Activated CD4-positive, CD25-positive, alpha-beta regulatory T cell treated with anti-CD3 and anti-CD28 coated beads, Interleukin-2, amount 50 U/mL, for 24 hours (primary cell): ENCODE measurements around the gene TAGLN.
"Not testable (repeated sequence)": the region's sequence is repeated elsewhere in the genome, so short reads cannot be mapped to it uniquely, and the experiment has no call there.

Experiments
- ATAC-seq, 2 donors: fragments of 150-1000 bp; cut with Tn5 transposase; one replicate each; pipeline ENCODE4 v1.10.0; 2021; ENCODE audit warnings: mild to moderate bottlenecking in 1 of 2, moderate library complexity in 1 of 2

The TAGLN gene

DNA sequence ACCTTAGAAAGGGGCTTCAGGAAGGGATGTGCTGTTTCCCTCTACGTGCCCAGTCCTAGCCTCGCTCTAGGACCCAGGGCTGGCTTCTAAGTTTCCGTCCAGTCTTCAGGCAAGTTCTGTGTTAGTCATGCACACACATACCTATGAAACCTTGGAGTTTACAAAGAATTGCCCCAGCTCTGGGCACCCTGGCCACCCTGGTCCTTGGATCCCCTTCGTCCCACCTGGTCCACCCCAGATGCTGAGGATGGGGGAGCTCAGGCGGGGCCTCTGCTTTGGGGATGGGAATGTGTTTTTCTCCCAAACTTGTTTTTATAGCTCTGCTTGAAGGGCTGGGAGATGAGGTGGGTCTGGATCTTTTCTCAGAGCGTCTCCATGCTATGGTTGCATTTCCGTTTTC is 2.2 kb upstream of the TAGLN start:
- no peak for ATAC-seq

DNA sequence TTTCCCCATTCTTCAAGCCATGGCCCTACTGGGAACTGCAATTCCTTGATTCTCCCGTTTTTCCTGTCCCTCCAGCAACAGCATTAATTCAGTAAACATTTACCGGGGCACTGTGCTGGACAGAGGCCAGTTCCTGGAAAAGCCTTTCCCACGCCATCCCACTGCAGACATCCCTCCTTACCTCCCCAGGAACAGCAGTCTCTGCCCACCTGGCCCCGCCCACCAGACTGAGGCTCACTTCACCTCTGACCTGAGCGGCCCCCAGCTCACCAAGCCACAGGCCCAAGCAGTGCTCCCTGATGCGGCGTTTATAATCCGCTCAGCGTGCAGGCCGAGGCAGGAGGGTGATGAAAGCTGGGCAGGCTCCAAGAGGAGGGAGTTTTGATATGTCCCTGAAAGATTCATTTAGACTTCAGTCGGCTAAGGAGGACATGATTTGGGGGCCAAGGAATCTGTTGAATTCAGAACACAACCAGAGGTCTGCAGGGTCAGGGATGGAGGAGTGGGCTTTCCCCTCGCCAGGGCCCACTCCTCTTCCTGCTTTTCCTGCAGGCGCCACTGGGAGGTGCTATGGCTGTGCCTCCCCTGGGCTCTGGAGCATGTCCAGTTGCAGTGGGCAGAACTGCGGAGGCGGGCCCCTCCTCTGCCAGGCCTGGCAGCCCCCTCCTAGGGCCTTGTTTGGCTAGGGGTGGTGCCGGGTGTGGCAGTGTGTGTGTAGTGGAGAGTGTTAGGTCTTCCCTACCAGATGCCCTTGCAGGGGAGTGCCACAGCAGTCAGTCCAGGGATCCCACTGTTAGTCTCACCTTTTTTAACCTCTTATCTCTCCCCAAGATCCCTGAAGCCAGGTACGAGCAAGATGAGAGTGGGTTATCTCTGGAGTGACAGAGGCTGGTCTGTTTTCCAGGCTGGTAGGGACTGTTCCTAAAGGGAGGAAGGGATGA is 1.4 kb upstream of the TAGLN start:
- ATAC-seq, result no peak

DNA sequence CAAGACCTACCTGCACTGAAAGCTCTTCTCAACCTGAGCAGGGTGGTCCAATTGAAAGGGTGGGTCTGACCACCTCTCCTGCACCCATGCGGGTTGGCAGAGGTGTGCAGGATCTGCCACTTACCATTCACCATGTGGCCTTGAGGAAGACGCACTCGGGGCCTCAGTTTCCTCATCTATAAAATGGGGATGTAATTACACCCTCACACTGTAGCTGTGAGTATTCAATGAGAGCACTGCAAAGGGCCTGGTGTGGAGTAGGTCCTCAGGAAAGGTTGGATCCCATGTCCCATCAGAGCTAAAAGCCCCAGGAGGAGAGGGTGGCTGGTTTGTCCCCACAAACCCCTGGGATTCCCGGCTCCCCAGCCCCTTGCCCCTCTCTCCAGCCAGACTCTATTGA is 557 bp upstream of the TAGLN start:
- no peak for ATAC-seq

DNA sequence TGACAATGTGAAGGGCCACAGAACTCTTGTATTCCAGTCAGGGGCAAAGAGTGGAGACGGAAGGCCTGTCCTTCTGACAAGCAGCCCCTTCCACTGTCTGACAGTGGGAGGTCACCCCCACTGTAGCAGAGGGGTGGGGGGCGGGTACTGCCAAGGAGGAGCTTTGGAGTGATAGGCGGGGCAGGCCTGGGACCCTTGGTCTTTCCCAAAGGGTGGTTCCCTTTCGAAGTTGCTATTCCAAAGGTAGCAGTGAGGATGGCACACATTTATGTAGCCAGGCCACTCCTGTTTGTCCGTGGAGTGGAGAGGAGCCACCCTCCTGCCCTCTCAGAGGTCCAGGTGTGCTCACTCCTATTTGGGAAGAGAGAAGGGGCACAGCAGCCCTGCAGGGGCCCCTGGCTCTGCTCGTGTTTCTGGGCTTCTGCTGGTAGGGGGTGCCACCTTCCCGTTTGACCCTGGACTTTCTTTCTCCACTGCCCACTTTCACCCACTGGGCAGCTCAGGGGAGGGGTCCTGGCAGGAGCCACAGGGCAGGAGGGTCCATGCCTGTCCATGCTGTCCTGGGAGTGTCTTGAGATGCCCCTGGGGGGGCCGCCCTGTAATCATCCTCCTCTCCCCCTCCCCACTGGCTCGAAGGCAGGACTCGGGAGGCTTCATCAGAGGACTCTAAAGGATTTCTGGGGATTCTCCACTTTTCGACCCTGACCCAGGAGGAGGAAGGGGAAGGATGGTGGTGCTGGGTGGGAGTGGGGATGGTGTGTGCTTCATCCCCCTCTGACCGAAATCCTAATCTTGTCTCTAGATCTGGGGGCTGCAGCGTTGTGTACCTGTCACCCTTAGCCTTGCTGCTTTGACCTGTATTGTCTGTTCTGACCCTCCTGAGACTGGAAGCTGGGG is 994 bp downstream of the TAGLN start:
- ATAC-seq, result no peak

DNA sequence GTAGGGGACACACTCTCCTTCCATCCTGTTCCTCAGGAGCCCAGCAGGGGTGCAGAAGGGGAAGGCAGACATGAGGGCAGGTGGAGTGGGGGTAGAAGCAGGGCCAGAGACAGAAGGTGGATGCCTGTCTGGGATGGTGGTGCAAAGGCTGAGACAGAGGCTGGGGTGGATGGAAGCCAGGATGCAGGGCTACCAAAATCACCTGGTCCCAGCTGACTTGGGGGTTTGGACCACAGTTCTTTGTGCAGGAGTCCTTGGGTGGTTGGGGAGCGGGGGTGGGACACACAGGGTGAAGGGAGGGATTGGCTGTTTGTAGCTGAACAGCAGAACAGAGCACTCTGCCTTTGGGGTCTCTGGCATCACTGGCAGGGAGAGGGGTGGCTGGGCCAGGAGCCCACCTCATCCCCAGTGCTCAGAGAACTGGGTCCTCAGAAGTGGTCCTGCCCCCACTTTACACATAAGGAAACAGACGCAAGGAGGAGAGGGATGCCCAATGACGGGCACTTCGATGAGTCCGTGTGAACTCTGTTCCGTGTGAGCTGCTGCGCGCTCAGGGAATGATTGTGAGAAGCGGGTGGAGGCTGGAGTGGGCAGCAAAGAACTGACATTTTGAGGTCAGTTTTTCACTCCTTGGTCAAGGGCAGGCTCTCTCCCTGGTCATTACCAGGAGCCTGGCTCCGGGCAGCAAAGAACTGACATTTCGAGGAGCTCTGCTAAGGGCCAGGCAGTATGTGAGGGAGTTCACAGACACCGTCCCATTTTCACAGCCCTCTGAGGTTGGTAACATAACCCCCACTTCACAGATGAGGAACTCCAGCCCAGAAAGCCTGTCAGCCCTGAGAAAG is 1.9 kb downstream of the TAGLN start:
- no peak for ATAC-seq

DNA sequence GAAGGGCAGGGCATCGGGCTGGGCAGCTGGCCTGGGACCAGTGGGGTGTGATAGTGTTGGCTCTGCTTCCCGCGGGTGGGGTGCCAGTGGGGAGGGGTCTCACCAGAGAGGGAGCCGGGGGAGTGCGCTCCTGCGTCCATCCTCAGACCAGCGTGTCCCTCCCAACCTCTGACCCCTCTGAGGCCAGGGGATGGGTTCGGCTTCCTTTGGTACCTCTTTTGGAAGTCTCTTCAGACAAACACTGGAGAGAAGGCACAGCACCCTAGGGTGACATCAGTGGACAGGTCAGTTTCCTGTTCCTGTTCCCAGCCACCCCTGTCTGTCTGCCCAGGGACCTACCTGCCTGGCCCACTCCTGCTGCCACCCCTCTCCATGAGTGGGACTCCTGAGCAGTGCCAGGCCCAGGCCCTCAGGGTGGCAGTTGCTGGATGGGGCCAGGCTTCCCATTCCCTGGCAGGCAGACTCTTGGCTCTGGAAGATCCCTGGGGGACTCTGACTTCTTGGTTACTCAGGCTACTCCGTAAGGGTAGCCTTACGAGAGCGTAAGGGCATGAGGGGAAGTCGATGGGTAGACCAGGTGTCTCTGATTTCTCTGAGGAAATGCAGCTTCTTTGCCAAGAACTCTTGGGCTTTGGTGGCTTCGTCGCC is 2.6 kb downstream of the TAGLN start:
- no peak for ATAC-seq

DNA sequence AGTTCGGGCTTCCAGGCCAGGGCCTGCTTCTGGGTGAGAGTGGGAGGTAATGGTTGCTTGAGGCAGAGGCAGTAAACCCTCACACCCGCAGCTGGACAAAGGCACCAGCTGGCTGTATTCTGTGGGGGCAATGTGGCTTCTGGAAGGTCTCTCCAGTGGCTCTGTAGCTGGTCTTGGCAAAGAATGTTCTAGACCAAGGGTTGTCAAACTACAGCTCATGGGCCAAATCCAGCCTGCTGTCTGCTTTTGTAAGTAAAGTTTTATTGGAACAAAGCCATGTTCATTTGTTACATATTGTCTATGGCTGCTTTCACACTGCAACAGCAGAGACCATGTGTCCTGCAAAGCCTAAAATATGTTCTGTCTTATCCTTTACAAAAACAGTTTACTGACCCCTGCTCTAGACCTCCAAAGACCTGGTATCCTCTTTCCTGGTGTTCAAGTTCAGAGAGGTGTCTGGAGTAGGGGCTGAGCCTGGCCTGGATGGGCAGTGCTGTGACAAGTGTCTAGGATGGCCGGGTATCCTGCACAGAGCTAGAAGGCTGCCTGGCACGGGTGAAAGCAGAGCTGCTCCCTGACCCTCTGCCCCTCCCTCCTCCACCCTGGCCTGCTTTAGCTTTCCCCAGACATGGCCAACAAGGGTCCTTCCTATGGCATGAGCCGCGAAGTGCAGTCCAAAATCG is 3.4 kb downstream of the TAGLN start:
- no peak for ATAC-seq

DNA sequence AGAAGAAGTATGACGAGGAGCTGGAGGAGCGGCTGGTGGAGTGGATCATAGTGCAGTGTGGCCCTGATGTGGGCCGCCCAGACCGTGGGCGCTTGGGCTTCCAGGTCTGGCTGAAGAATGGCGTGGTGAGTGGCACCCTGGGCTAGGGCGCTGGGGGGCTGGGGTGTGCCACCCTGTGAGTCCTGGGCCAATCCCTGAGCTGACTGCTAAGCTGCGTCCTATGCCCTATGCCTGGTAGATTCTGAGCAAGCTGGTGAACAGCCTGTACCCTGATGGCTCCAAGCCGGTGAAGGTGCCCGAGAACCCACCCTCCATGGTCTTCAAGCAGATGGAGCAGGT is 3.9 kb downstream of the TAGLN start:
- no peak for ATAC-seq

DNA sequence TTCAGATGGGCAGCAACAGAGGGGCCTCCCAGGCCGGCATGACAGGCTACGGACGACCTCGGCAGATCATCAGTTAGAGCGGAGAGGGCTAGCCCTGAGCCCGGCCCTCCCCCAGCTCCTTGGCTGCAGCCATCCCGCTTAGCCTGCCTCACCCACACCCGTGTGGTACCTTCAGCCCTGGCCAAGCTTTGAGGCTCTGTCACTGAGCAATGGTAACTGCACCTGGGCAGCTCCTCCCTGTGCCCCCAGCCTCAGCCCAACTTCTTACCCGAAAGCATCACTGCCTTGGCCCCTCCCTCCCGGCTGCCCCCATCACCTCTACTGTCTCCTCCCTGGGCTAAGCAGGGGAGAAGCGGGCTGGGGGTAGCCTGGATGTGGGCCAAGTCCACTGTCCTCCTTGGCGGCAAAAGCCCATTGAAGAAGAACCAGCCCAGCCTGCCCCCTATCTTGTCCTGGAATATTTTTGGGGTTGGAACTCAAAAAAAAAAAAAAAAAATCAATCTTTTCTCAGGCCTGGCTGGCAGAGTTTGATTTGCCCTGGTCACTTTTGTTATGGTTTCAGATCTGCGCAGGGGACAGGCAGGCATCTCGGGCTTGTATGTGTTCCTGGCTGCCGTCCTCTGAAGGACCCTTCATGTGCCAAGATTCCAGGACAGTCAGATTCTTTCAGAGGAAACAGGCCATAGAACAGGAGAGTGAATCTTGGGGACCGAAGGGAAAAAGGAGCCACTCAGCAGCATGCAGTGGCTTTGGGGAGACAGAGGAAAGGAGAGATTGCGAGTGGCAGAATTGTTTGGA is 5.3 kb downstream of the TAGLN start:
- ATAC-seq, result no peak

DNA sequence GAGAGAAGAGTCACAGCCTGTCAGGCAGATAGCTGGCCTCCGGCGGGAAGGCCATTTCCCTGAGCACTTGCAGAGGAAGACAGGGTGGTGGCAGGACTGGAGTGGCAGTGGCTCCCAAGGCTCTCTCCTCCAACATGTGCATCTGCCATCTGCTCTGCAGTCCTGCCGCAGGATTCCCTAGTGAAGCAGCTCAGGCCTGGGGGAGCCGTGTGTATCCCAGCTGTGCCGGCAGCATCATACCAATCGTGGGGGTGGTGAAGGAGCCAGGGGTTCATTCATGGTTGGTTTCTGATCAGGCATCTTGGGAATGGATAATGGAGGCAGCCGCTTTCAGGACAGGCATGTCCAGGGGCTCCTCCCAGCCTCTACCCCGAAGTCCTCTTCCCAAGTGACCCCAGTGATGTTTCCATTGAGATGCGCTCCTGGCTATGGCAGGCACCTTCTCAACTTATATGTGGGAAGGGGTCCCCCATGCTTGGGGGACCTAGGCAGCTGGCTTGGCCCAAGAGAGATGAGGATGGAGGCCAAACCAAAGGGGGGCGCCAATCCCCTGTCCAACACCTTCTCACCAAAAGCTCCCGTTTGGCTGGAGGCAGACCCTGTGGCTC is 6.1 kb downstream of the TAGLN start:
- ATAC-seq, result no peak

DNA sequence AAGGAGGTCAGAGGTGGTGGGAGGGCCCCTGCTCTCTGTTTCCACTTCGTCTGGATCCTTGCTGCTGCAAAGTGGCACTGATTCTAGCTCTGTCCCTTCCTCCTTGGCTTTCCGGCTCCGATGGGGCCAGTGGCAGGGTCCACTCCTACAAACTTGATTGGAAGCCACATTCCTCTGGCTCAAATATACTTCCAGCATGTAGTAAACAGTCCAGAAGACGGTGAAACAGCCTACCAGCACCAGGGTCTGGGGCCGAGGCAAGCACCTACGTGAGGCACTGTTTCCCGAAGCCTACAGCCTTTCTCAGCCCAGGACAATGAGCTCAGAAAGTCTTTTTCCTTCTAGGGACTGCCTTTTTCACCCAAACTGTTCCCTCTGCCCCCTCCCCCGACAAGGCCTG is 6.9 kb downstream of the TAGLN start:
- ATAC-seq, result not testable (repeated sequence)

DNA sequence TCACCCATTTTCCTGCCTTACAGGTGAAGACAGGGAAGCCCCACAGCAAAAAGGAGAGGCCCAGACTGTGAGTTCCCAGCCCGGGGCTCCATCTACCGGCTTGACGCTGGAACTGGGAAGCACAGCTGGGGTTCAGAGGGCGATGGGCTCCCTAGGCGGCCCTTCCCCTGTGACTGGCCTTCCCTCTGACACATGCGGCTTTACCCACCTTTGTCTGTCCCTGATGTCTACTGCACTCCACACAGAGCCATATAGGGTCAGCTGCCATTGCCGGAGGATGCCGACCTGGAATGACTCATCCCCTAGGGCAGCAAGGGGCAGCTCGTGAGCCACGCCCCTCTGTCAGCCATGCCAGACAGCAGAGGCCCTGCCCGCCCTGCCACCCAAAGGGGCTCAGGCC is 7.7 kb downstream of the TAGLN start:
- ATAC-seq, result not testable (repeated sequence)

DNA sequence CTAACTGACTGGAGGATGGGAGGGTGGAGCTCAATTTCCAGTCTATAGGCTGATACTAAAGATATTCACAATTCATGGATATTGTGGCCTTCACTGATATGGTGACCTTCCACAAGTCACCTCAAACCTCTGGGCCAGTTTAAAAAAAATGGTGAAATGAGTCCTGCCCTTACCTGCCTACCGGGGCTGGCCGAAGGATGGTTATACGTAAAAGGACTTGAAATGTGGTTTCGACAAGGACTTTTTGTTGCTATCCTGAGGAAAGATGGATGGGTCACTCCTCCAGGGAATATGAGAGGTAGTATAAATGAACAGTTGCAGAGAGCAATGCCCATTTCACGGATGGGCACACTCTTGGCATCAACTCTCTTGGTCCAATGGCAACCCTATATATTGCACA is 8.3 kb downstream of the TAGLN start:
- ATAC-seq, result not testable (repeated sequence)

DNA sequence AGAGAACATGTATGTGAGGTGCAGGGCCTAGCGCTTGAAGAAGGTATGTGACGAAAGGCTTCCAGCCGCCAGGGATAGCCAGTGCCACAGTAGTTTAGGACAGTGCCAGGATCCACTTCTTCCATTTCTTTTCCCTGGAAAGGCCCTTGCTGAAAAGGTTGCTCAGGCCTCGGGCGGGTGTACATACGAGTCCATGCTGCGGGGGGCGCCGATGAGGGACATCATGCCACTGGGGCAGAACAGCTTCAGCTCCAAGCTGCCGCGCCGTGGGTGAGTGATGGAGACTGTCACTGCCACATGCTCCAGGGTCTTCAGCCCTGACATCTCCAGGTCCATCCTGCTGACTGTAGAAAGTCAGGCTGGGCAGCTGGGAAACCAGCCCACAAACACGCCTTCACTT is 9.5 kb downstream of the TAGLN start:
- not testable (repeated sequence) for ATAC-seq

DNA sequence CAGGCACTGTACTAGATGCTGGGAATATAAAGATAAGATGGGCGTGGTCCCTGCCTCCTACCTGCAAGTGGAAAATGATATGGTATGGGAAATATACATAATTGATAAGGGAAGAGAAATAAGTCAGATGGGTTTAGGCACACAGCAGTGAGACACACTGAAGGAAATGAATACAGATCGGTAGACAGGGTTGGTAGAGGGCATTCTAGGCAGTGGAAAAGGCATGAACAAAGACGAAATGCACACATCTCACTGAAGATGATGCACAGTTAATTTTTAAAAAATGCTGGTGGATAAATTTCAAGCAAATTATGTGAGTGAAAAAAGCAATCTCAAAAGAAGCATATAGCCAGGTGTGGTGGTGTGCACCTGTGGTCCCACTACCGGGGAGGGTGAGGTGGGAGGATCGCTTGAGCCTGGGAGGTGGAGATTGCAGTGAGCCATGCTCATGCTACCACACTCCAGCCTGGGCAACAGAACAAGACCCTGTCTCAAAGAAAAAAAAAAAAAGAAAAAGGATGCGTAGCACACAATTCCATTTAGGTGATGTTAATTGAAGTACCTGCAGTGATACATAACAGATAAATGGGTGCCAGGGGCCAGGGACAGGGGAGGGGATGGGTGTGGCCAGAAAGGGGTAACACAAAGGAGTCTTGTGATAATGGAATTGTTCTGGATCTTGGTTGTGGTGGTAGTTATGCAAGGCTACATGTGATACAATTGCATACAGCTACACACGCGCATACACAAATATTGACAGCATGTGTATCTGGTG is 10.4 kb downstream of the TAGLN start:
- not testable (repeated sequence) for ATAC-seq

DNA sequence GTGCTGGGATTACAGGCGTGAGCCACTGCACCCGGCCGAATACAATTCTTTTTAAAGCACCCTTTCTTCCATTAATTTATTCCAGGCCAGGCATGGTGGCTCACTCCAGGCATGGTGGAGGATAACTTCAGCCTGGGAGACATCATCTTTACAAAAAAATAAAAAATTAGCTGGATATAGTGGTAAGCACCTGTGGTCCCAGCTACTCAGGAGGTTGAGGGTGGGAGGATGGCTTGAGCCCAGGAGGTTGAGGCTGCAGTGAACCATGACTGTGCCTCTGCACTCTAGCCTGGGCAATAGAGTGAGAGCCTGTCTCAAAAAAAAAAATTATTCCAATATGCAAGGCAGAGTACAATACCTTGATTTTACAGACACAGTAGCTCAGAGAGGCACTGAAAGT is 11.4 kb downstream of the TAGLN start:
- no peak for ATAC-seq

DNA sequence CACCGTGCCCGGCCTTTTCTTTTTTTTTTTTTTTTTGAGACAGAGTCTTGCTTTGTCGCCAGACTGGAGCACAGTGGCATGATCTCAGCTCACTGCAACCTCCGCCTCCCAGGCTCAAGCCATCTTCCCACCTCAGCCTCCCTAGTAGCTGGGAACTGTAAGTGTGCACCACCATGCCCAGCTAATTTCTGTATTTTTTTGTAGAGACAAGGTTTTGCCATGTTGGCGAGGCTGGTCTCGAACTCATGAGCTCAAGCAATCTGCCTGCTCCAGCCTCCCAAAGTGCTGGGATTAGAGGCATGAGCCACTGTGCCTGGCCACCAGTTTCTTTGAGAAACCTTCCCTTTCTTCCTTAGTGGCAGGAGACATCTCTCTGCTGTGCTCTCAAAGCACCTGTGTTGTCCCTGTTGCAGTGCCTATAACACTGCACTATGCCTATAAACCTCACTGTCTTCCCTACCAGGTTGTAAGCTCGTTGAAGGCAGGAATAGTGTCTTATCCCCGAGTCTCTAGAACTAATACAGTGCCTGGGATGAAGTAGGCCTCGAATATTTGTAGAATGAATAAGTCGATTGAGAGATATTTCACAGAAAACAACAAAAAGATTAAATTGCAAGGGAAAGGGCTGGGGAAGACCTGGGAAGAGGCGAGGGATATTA is 13.7 kb downstream of the TAGLN start:
- no peak for ATAC-seq

DNA sequence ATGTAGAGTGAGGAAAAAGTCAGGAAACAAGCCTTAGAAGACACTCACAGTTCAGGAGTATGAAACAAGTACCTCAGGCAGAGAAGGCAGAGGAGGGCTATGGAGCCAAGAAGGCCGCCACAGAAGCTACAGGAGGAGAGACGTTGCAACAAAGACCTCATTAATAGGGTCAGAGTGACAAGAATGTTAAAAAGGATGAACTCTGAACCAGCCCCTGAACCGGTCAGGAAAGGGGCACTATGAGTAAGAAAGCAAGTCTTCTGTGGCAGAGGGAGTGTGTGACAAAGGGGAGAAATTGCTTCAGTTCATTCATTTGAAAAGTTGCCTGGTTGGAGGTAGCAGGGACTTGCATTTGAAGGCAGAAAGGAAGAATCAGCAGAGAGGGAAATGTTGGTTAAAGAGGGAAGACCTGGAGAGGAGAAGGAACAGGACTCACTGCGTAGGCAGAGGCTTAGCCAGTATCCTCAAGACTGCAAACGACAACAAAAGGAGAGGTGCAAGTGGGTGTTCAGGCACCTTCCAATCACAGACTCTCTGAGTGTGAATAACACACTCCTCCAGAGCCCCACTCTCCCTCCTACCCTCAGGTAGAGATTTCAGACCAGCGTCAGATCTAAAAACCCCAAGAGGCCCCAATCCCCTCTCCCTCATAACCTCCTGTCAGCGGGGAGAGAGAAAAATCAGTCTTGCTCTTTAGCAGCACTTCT is 15.4 kb downstream of the TAGLN start:
- no peak for ATAC-seq
